Activated T-helper 17 cell treated with anti-CD3 and anti-CD28 coated beads, Interleukin-2, amount 50 U/mL, for 72 hours (primary cell): Measurements from ENCODE around the gene ARL15. TPM values are rescaled to one million over a fixed set of nuclear protein-coding genes. Genes with fewer than 3 reads are reported as not detected.

Experiments
- ATAC-seq: fragments of 150-1000 bp; cut with Tn5 transposase; replicated peaks from 2 replicates; pipeline ENCODE4 v1.10.0; 2021; ENCODE audit warnings: mild to moderate bottlenecking, moderate library complexity
- H3K27ac Mint-ChIP-seq: one replicate; pipeline ENCODE4 v1.8.0; 2022; ENCODE audit warnings: mixed read lengths
- H3K27me3 Mint-ChIP-seq: one replicate; pipeline ENCODE4 v1.8.0; 2022; ENCODE audit warnings: mixed read lengths
- H3K36me3 Mint-ChIP-seq: one replicate; pipeline ENCODE4 v1.8.0; 2022; ENCODE audit warnings: low read depth, mild to moderate bottlenecking, mixed read lengths
- H3K4me1 Mint-ChIP-seq: one replicate; pipeline ENCODE4 v1.8.0; 2022; ENCODE audit warnings: mixed read lengths
- H3K4me3 Mint-ChIP-seq: one replicate; pipeline ENCODE4 v1.8.0; 2022; ENCODE audit warnings: mild to moderate bottlenecking, mixed read lengths
- H3K9me3 Mint-ChIP-seq: one replicate; pipeline ENCODE4 v1.8.0; 2022; ENCODE audit warnings: mixed read lengths
- total RNA-seq, 2 donors: library from RNA; stranded (reverse); gene quantifications; one replicate each; pipeline ENCODE4 v1.2.3, GENCODE V29; 2022

Gene ARL15
- total RNA-seq, 2 donors from 2014 or later, result 6.8 to 8.3 TPM

GRCh38 chr5:53944981-53945380 lies 365.4 kb downstream of the ARL15 start:
- no peak overlapping the region for H3K4me3 Mint-ChIP-seq
- ATAC-seq, result no peak
- H3K27me3 Mint-ChIP-seq, result no peaks in the 10 kb centered on the region
- H3K9me3 Mint-ChIP-seq, result no peaks in the 10 kb centered on the region
- peaks cover 4% of the 10 kb centered on the region for H3K4me1 Mint-ChIP-seq
- no peak overlapping the region for H3K27ac Mint-ChIP-seq
- peaks cover 18% of the 10 kb centered on the region for H3K36me3 Mint-ChIP-seq

GRCh38 chr5:53943938-53944337 lies 366.4 kb downstream of the ARL15 start:
- H3K36me3 Mint-ChIP-seq, result peaks cover 18% of the 10 kb centered on the region
- no peaks in the 10 kb centered on the region for H3K27me3 Mint-ChIP-seq
- ATAC-seq, result no peak
- no peak overlapping the region for H3K27ac Mint-ChIP-seq
- H3K4me1 Mint-ChIP-seq, result peaks cover 4% of the 10 kb centered on the region
- H3K4me3 Mint-ChIP-seq, result no peak overlapping the region
- H3K9me3 Mint-ChIP-seq, result no peaks in the 10 kb centered on the region

- ATAC-seq, result no peak
- Mint-ChIP-seq H3K9me3 (no peaks in the 10 kb centered on the region), H3K4me1 (peaks cover 4% of the 10 kb centered on the region), H3K36me3 (peaks cover 18% of the 10 kb centered on the region), H3K27me3 (no peaks in the 10 kb centered on the region), H3K27ac (no peak overlapping the region), H3K4me3 (no peak overlapping the region)
Observed at GRCh38 chr5:53942724-53943123, 367.6 kb downstream of the ARL15 start.

DNA sequence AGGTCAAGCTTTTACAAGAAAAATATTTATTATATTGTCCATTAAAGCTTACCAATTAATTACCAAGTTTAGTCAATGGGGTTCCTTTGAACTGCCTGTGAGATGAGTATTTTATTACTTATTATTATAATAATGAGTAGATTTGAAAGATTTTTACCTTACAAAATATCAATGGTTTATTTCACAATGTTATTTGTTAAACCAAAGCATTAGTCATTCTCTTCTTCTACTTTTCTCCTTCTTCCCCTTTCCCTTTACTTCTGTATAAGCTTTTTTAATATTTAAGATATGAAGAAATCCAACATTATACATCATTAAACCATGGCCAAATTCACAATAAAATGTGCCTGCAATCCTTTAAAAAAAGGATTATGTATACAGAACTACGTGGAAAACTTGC lies 369.5 kb downstream of the ARL15 start:
- Mint-ChIP-seq H3K27ac (no peak overlapping the region), H3K4me3 (no peak overlapping the region), H3K36me3 (peaks cover 18% of the 10 kb centered on the region), H3K9me3 (no peaks in the 10 kb centered on the region), H3K4me1 (peaks cover 4% of the 10 kb centered on the region), H3K27me3 (no peaks in the 10 kb centered on the region)
- no peak for ATAC-seq

- no peaks in the 10 kb centered on the region for H3K9me3 Mint-ChIP-seq
Observed at GRCh38 chr5:53937467-53937866, 372.9 kb downstream of the ARL15 start.

GRCh38 chr5:53936481-53937352 lies 373.7 kb downstream of the ARL15 start:
- Mint-ChIP-seq H3K36me3 (no peaks in the 10 kb centered on the region), H3K9me3 (no peaks in the 10 kb centered on the region), H3K4me3 (no peak overlapping the region), H3K4me1 (no peaks in the 10 kb centered on the region), H3K27ac (no peak overlapping the region), H3K27me3 (no peaks in the 10 kb centered on the region)
- ATAC-seq, result no peak

More at GRCh38 chr5:53937467-53937866, 372.9 kb downstream of the ARL15 start:
- Mint-ChIP-seq H3K4me1 (no peaks in the 10 kb centered on the region), H3K27me3 (no peaks in the 10 kb centered on the region), H3K27ac (no peak overlapping the region), H3K4me3 (no peak overlapping the region), H3K36me3 (peaks cover 2% of the 10 kb centered on the region)
- ATAC-seq, result no peak

DNA sequence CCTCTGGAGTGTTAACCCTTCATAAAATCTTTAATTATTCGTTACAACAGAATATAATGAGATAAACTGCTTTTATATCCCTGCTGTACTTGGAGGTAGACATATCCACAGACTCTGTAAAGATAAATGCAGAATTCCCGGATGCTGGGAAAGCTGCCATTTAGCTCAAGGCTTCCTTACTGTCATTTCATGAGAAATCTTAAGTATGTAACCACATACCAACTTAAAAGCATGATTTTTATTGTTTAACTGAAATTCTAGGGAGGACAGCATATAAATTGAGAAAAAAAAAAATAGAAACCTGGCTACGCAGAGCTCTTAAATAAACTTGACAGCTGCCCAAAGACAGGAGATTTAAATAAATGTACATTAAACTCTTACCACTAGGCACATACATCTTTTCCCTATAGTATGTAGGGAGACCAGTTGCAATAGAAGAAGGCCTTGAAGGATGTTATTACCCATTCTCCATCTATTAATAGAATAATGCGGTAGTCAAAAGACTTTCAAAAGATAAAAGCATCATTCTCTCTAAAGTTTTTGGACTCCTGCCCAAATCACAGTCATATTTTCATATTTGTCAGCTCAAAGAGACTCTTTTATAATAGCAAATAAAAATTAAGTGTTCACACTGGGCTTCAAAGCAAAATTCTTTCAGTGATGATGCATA lies 376.1 kb downstream of the ARL15 start:
- Mint-ChIP-seq H3K9me3 (no peaks in the 10 kb centered on the region), H3K27me3 (no peaks in the 10 kb centered on the region), H3K4me3 (no peak overlapping the region)

GRCh38 chr5:53932351-53932750 lies 378.0 kb downstream of the ARL15 start:
- Mint-ChIP-seq H3K27ac (no peak overlapping the region), H3K27me3 (no peaks in the 10 kb centered on the region), H3K36me3 (no peaks in the 10 kb centered on the region), H3K4me1 (peaks cover 4% of the 10 kb centered on the region), H3K9me3 (no peaks in the 10 kb centered on the region), H3K4me3 (no peak overlapping the region)
- ATAC-seq, result no peak

More for the DNA sequence above, 376.1 kb downstream of the ARL15 start:
- Mint-ChIP-seq H3K27ac (no peak overlapping the region), H3K4me1 (no peaks in the 10 kb centered on the region), H3K36me3 (no peaks in the 10 kb centered on the region)
- ATAC-seq, result no peak

DNA sequence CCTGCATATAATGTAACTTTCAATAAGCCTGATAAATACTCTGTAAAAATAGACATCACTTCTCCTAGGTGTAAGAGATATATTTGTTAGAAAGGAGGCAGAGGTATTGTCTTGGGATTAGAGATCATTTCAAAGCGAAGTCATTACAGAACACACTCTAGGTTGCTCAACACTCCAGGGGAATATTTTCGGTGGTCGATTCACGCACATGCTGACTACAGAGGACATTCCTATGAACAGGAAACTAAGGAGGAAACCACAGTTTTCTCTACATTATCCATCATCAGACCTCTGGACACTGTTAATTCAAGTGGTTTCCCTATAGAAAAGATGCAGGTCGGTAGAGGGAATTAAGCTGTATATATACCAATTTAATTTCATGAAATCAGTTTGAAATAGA lies 379.9 kb downstream of the ARL15 start:
- ATAC-seq, result no peak
- H3K27ac Mint-ChIP-seq, result no peak overlapping the region
- H3K4me3 Mint-ChIP-seq, result no peak overlapping the region
- H3K9me3 Mint-ChIP-seq, result no peaks in the 10 kb centered on the region
- H3K36me3 Mint-ChIP-seq, result no peaks in the 10 kb centered on the region
- H3K4me1 Mint-ChIP-seq, result peaks cover 4% of the 10 kb centered on the region
- H3K27me3 Mint-ChIP-seq, result no peaks in the 10 kb centered on the region

GRCh38 chr5:53929570-53929969 lies 380.8 kb downstream of the ARL15 start:
- no peaks in the 10 kb centered on the region for H3K36me3 Mint-ChIP-seq
- no peaks in the 10 kb centered on the region for H3K9me3 Mint-ChIP-seq
- no peaks in the 10 kb centered on the region for H3K27me3 Mint-ChIP-seq
- no peak overlapping the region for H3K27ac Mint-ChIP-seq
- ATAC-seq, result no peak
- H3K4me3 Mint-ChIP-seq, result no peak overlapping the region
- H3K4me1 Mint-ChIP-seq, result peaks cover 4% of the 10 kb centered on the region

GRCh38 chr5:53929152-53929551 lies 381.2 kb downstream of the ARL15 start:
- Mint-ChIP-seq H3K27ac (no peak overlapping the region), H3K9me3 (no peaks in the 10 kb centered on the region), H3K36me3 (no peaks in the 10 kb centered on the region), H3K4me1 (peaks cover 4% of the 10 kb centered on the region), H3K27me3 (no peaks in the 10 kb centered on the region), H3K4me3 (no peak overlapping the region)
- no peak for ATAC-seq

GRCh38 chr5:53928641-53929040 lies 381.7 kb downstream of the ARL15 start:
- Mint-ChIP-seq H3K27me3 (no peaks in the 10 kb centered on the region), H3K36me3 (no peaks in the 10 kb centered on the region), H3K4me1 (peaks cover 4% of the 10 kb centered on the region), H3K27ac (no peak overlapping the region), H3K4me3 (no peak overlapping the region), H3K9me3 (no peaks in the 10 kb centered on the region)
- no peak for ATAC-seq

DNA sequence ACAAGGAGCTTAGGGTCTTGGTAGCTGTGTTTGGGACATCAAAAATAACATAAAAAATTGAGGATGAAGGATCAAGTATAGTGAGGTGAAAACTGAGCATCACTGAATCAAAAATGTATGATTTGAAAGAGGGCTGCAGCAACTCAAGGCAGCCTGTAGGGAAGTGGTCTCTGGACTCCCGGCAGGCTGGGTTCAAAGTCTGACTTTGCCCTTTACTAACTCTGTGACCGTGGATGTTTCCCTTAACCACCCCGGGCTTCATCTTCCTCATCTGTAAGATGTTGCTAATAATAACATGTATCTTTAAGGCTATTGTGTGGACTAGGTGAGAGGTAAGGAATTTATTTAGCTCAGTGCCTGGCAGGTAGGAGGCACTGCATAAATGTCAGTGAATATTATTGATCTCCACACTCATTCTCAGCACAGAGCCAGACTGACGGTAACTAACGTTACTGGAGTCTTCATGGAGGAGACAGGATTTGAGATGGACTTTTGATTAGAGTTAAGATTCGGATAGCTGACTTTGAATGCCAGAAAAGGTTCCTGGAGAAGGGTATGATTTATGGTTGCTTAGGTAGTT lies 382.6 kb downstream of the ARL15 start:
- Mint-ChIP-seq H3K27ac (no peak overlapping the region), H3K36me3 (no peaks in the 10 kb centered on the region), H3K27me3 (no peaks in the 10 kb centered on the region), H3K4me3 (no peak overlapping the region), H3K4me1 (peaks cover 4% of the 10 kb centered on the region), H3K9me3 (no peaks in the 10 kb centered on the region)
- no peak for ATAC-seq

DNA sequence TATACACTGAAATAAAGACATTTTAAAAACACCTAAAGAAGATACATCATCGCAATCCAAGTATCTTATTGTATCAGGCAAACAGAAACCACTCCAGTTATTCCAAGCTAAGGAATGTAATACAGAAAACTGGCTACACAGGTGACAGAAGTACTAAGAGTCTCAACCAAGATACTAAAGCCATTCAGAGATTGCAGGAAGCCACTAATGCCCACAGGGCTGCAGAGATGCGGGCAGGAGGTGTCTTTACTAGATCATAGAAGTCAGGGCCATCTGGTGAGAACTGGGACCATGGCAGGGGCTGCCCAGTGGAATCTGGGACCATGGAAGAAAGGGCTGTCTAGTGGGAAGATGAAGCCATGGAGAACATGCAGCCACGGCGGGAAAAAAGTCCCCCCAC lies 384.3 kb downstream of the ARL15 start:
- Mint-ChIP-seq H3K27me3 (no peaks in the 10 kb centered on the region), H3K9me3 (no peaks in the 10 kb centered on the region), H3K4me3 (no peak overlapping the region), H3K36me3 (no peaks in the 10 kb centered on the region), H3K4me1 (peaks cover 4% of the 10 kb centered on the region), H3K27ac (no peak overlapping the region)
- ATAC-seq, result no peak

DNA sequence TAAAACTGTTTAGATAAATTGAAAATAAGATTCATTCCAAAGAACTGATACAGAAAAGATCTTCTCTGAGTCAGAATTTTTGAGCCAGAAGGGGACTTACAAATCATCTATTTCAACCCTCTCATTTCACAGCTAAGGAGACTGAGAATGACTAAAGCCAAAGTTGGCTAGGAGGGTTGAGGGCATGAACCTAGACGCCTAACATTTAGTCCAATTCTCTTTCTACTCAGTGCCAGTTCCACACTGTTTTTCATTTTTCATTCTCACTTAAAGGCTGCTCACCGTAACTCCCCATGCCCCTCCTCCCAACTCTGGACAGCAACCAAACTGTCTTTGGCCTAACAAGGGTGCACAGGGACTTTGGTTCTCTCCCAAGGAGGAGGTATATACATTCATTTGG lies 386.0 kb downstream of the ARL15 start:
- peaks cover 4% of the 10 kb centered on the region for H3K4me1 Mint-ChIP-seq
- ATAC-seq, result no peak
- no peaks in the 10 kb centered on the region for H3K36me3 Mint-ChIP-seq
- H3K4me3 Mint-ChIP-seq, result no peak overlapping the region
- no peak overlapping the region for H3K27ac Mint-ChIP-seq
- no peaks in the 10 kb centered on the region for H3K9me3 Mint-ChIP-seq
- H3K27me3 Mint-ChIP-seq, result no peaks in the 10 kb centered on the region
